GM12878 (cell line): Measurements from ENCODE around the gene SLC5A7.

Source experiments
- BACH1 ChIP-seq: fragments of 450-650 bp; IDR thresholded peaks from 2 replicates; pipeline ENCODE4 v1.6.1; 2017; ENCODE audit warnings: mild to moderate bottlenecking, borderline replicate concordance
- GABPA ChIP-seq: IDR thresholded peaks from 2 replicates; pipeline ENCODE4 v1.6.1; 2014; ENCODE audit warnings: antibody characterized with exemption, low read depth, mild to moderate bottlenecking, inconsistent platforms
- IKZF2 ChIP-seq, 2 experiments: fragments of 450-650 bp; IDR thresholded peaks; 2 replicates each; pipeline ENCODE4 v1.6.1; 2017; ENCODE audit warnings: mild to moderate bottlenecking in 2 of 2, moderate library complexity in 2 of 2
- JUNB ChIP-seq: IDR thresholded peaks from 2 replicates; pipeline ENCODE4 v1.6.1; 2016; ENCODE audit warnings: antibody characterized with exemption, mild to moderate bottlenecking
- MXI1 ChIP-seq: fragments of 150-350 bp; IDR thresholded peaks from 2 replicates; pipeline ENCODE4 v1.6.1; 2011; ENCODE audit warnings: low read depth, mild to moderate bottlenecking, inconsistent platforms, low read length, improper control_type of control experiment
- NFIC ChIP-seq: IDR thresholded peaks from 2 replicates; pipeline ENCODE4 v1.6.1; 2012; ENCODE audit warnings: low read depth, mild to moderate bottlenecking, inconsistent platforms, low read length, moderate library complexity
- POLR2A ChIP-seq: IDR thresholded peaks from 2 replicates; pipeline ENCODE4 v1.6.1; 2011; ENCODE audit warnings: low read depth, mild to moderate bottlenecking, low read length
- TCF12 ChIP-seq: IDR thresholded peaks from 2 replicates; pipeline ENCODE4 v1.6.1; 2011; ENCODE audit warnings: low read depth, mild to moderate bottlenecking, low read length
- YY1 ChIP-seq: IDR thresholded peaks from 2 replicates; pipeline ENCODE4 v1.6.1; 2011; ENCODE audit warnings: low read depth, mild to moderate bottlenecking, low read length
- ZNF274 ChIP-seq: IDR thresholded peaks from one replicate; pipeline ENCODE4 v1.8.0; 2011; ENCODE audit not compliant: insufficient read length, insufficient read depth
- ZNF384 ChIP-seq: IDR thresholded peaks from 2 replicates; pipeline ENCODE4 v1.6.1; 2012; ENCODE audit warnings: low read depth, mild to moderate bottlenecking, low read length, improper control_type of control experiment, borderline replicate concordance
- TF ChIP-seq, protein P1 (sequence below), 3 experiments: IDR thresholded peaks in 2 of 3; conservative IDR thresholded peaks in 1 of 3; 2 replicates each; pipeline ENCODE4 v1.5.1; 2011; ENCODE audit warnings: low read depth in 3 of 3, low read length in 3 of 3, mild to moderate bottlenecking in 3 of 3, control low read depth in 2 of 3, moderate library complexity in 2 of 3, inconsistent platforms in 1 of 3, mixed read lengths in 1 of 3; ENCODE audit not compliant: control insufficient read depth in 2 of 3, insufficient read depth in 1 of 3; ENCODE audit errors: extremely low read depth in 1 of 3
- TF ChIP-seq, protein P2 (sequence below): IDR thresholded peaks from 2 replicates; pipeline ENCODE4 v1.6.1; 2011; ENCODE audit warnings: mild to moderate bottlenecking, low read depth, low read length, moderate library complexity; ENCODE audit not compliant: insufficient replicate concordance

DNA sequence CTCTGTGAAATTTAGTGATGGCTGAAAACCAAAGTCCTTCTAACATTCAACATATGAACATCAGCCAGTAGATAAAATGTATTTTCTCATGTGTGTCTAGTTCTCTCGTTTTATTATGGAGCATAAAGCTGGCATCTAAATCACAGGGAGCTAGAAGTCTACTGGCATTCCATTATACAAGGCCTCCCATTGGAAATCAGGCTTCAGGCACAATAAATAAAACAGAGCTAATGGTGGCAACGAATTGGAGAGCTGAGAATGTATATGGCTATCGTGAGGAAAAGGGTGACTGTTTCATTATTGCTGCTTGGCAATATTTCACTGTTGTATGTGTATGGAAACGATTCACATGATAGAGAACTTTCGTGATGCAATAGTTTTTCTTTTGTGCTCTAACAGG is 62.4 kb downstream of the SLC5A7 start:
- TF ChIP-seq, protein P1, sequence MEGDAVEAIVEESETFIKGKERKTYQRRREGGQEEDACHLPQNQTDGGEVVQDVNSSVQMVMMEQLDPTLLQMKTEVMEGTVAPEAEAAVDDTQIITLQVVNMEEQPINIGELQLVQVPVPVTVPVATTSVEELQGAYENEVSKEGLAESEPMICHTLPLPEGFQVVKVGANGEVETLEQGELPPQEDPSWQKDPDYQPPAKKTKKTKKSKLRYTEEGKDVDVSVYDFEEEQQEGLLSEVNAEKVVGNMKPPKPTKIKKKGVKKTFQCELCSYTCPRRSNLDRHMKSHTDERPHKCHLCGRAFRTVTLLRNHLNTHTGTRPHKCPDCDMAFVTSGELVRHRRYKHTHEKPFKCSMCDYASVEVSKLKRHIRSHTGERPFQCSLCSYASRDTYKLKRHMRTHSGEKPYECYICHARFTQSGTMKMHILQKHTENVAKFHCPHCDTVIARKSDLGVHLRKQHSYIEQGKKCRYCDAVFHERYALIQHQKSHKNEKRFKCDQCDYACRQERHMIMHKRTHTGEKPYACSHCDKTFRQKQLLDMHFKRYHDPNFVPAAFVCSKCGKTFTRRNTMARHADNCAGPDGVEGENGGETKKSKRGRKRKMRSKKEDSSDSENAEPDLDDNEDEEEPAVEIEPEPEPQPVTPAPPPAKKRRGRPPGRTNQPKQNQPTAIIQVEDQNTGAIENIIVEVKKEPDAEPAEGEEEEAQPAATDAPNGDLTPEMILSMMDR (IDR thresholded peaks at IDR 0.05 in 2 of 3, conservative IDR thresholded peaks at IDR 0.05 in 1 of 3; ENCODE audit: control insufficient read depth in 2 of 3, extremely low read depth in 1 of 3, insufficient read depth in 1 of 3, low read depth in 3 of 3, low read length in 3 of 3) = no peak
- TF ChIP-seq MXI1 (no peak), GABPA (no peak), ZNF384 (no peak), YY1 (no peak), TCF12 (no peak), POLR2A (no peak), NFIC (no peak), ZNF274 (no peak), IKZF2 (IDR thresholded peaks at IDR 0.05) (no peak), BACH1 (no peak), JUNB (no peak)
- TF ChIP-seq, protein P2, sequence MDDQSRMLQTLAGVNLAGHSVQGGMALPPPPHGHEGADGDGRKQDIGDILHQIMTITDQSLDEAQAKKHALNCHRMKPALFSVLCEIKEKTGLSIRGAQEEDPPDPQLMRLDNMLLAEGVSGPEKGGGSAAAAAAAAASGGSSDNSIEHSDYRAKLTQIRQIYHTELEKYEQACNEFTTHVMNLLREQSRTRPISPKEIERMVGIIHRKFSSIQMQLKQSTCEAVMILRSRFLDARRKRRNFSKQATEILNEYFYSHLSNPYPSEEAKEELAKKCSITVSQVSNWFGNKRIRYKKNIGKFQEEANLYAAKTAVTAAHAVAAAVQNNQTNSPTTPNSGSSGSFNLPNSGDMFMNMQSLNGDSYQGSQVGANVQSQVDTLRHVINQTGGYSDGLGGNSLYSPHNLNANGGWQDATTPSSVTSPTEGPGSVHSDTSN = no peak
